Activated CD8-positive, alpha-beta memory T cell treated with anti-CD3 and anti-CD28 coated beads, Interleukin-2, amount 50 U/mL, for 24 hours (primary cell): ENCODE results near the gene ZNF575.

Experiments
- DNase-seq: peaks from one replicate; pipeline ENCODE4 v3.0.0-alpha.2; 2020; ENCODE audit errors: extremely low read depth

Gene ZNF575, protein sequence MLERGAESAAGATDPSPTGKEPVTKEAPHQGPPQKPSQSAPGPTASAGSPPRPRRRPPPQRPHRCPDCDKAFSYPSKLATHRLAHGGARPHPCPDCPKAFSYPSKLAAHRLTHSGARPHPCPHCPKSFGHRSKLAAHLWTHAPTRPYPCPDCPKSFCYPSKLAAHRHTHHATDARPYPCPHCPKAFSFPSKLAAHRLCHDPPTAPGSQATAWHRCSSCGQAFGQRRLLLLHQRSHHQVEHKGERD

DNA sequence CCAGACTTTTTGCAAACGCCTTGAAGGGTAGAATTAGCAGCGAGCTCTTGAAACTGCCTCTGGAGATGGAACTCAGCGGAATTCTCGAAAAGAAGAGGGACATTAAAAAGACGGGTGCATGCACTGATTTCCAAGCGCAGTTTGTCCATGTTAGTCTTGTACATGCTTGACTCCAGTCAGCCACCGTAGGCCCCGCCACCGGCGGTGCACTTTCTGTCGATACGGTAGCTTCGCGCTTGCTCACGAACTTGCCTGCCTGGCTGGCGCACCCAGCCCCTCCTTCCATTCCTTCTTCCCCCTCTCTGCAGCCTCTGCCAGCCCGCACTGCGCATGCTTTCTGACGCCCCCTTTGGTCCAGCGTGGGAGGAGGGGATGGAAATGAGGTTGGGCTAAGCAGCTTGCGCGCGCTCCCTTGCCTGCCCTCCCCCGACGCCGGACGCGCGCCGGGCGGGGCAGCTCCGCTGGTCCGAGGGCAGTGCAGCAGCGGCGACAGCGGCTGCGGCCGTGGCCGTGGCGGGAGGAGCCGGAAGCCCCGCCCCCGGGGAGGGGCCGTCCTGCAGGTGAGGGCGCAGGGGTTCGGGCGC, at the start of gene ZNF575:
Gene ZNF575 (plus strand): TSS at position 227 of the 584 bp plus-strand sequence. CDS start 1,235 bp downstream, outside the sequence.
- peak; percentile 75 for DNase-seq

DNA sequence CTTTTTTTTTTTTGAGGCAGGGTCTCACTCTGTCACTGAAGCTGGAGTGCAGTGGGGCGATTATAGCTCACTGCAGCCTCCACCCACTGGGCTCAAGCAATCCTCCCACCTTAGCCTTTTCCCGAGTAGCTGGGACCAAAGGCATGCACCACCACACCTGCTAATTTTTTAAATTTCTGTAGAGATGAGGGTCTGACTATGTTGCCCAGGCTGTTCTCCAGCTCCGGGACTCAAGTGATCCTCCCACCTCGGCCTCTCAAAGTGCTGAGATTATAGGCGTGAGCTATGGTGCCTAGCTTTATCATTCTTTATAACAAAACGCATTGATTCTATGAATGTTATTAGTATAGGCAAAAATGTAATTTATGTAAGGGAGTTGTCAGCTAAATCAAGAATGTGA, 49.7 kb upstream of the ZNF575 start:
- DNase-seq: no peak

DNA sequence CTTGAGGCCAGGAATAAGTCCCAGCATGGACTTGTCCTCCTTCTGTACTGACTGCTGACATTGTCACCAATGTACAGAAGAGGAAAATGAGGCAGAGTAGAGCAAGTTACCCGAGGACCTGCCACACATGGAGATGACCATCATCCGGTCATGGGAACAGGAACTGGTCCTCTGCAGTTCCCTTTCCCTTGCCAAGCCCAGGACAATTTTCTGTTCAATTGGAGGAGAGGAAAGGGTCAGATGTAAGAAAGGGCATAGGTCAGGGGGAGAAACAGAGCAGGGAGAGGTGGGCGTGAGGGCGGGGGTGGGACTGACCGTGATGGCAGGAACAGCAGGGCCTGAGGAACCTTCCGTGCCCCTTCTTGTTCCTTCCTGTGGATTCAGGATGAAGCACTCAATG, 47.0 kb upstream of the ZNF575 start:
- DNase-seq: no peak

DNA sequence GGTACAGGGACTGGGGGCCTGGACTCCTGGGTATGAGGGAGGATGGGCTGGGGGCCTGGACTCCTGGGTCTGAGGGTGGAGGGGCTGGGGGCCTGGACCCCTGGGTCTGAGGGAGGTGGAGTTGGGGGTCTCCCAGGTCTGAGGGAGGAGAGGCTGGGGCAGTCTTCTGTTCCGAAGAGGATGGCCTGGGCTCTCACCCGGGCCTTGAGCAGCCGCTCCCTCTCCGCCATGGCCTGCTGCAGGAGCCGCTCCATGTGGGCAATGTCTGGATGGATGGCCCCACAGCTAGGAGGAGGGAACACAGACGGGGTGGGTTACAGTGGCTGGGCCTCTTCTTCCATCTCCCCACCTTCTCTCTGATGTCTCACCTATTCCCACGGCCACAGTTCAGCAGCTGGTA, 46.6 kb upstream of the ZNF575 start:
- DNase-seq: no peak

DNA sequence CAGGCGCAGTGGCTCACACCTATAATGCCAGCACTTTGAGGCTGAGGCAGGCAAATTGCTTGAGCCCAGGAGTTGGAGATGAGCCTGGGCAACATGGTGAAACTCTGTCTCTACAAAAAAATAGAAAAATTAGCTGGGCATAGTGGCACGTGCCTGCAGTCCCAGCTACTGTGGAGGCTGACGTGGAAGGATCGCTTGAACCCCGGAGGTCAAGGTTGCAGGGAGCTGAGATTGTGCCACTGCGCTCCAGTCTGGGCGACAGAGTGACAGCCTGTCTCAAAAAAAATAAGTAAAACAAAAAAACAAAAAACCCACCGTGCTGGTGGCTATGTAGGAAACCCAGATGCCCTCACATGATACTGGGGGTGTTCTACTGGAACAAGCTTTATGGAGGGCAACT, 44.8 kb upstream of the ZNF575 start:
- DNase-seq: no peak

DNA sequence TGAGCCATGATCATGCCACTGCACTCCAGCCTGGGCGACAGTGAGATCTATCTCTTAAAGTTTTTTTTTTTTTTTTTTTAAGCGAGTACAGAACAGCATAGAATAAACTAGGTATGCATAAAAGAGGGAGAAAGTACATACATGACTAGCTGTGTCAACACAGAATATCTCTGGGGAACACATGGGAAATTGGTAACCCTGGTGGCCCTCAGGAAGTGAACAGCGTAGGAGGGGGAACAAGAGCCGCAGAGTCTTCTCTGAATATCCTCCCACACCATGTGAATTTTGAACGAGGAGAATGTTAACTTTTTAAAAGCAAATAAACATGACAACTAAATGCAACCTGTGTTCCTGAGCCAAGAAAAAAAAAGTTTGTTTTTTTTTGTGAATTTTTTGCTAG, 43.7 kb upstream of the ZNF575 start:
- DNase-seq: no peak

DNA sequence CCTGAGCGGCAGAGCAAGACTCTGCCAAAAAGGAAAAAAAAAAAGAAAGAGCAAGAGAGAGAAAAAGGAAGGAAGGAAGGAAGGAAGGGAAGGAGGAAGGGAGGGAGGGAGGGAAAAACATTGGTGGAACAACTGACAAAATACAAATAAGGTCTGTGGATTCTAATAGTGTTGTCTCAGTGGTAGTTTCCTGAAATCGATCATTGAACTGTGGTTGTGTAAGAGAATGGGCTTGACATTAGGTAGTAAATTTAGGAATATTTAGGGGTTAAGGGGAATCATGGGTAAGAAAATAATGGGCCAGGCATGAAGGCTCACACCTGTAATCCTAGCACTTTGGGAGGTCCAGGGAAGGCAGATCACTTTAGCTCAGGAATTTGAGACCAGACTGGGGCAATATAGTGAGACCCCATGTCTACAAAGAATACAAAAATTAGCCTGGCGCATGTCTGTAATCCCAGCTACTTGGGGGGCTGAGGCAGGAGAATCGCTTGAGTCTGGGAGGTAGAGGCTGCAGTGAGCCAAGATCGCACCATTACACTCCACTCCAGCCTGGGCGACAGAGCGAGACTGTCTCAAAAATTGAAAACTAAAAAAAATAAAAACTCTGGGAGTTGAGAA, 42.9 kb upstream of the ZNF575 start:
- no peak for DNase-seq

DNA sequence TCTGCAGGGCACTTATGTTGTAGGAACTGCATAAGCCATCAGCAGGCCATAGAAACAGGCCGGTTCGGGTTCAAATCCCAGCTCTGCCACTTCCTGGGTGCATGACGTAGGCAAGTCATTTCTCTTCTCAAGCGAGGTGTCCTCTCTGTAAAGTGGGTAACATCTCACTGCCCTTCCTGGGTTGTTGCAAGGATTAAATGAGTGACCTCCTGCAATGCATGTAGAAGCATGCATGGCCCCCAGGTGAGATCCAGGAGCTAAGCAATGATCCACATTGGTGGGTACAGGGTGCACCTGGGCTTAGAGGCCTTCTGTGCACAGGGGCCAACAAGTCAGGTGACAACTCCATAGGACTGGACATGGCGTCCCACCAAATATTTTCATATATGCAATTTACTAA, 42.2 kb upstream of the ZNF575 start:
- no peak for DNase-seq

DNA sequence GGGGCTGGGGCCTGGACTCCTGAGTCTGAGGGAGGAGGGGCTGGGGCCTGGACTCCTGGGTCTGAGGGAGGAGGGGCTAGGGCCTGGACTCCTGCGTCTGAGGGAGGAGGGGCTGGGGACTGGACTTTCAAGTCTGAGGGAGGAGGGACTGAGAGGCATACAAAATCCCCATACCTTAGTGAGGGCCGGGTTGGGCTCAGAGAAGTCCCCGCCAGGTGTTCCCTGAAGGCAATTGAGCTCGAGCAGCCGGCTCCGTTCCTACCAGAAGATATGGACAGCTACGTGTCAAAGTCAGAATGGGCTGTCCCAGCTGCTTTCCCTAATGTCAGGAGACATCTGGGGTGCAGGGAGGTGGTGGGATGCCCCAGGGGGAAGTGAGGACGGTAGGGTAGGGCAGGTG, 37.9 kb upstream of the ZNF575 start:
- no peak for DNase-seq

DNA sequence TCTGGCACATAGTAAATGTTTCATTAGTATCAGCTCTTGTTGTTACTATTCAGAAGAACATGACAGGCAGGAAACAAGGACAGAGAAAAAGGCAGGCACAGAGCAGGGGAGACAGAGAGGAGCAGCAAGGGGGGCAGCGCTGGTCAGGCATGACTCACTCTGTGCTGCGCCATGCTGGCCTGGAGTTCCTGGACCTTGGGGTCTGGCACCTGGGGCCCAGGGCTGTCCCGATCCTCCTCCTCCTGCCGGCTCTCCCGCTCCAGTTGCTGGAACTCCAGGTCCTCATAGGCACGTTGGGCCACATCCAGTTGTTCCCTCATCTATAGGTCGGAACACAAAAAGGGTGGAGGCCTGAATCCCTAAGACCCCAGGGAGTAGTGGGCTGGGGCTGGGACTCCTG, 36.0 kb upstream of the ZNF575 start:
- DNase-seq: no peak

DNA sequence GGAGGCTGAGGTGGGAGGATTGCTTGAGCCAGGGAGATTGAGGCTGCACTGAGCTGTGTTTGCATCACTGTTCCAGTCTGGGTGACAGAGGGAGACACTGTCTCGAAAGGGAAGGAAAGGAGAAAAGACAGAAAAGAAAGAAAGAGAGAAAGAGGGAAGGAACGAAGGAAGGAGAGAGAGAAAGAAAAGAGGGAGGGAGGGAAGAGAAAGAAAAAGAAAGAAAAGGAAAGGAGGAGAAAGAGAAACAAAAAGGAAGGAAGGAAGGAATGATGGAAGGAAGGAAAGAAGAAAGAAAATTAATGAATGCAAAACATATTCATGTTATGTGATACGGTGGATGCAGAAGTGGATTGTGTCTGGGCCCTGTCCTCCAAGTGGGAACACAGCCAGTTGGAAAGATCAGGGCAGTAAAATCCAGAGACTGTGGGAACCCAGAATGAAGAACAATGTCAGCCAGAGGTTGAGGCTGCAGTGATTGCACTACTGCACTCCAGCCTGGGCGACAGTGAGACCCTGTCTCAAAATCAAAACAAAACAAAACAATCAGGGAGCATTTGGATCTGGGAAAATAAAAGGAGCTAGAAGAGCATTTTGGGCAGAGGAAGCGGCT, 34.6 kb upstream of the ZNF575 start:
- no peak for DNase-seq

DNA sequence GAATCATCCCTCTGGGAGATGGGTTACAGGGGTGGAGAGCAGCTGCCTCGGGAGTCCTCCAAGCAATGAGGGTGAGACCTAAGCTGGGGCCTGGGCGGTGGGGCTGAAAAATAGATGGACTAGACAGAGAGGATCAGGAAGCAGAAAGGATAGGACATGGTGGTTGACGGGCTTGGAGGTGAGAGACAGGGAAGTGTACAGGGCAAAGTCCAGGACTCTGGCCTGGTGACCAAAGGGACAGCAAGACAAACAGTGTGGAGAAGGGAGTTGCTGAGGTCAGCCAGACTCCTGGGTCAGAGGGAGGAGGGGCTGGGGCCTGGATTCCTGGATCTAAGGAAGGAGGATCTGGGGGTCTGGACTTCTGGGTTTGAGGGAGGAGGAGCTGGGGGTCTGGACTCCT, 33.9 kb upstream of the ZNF575 start:
- DNase-seq: no peak

DNA sequence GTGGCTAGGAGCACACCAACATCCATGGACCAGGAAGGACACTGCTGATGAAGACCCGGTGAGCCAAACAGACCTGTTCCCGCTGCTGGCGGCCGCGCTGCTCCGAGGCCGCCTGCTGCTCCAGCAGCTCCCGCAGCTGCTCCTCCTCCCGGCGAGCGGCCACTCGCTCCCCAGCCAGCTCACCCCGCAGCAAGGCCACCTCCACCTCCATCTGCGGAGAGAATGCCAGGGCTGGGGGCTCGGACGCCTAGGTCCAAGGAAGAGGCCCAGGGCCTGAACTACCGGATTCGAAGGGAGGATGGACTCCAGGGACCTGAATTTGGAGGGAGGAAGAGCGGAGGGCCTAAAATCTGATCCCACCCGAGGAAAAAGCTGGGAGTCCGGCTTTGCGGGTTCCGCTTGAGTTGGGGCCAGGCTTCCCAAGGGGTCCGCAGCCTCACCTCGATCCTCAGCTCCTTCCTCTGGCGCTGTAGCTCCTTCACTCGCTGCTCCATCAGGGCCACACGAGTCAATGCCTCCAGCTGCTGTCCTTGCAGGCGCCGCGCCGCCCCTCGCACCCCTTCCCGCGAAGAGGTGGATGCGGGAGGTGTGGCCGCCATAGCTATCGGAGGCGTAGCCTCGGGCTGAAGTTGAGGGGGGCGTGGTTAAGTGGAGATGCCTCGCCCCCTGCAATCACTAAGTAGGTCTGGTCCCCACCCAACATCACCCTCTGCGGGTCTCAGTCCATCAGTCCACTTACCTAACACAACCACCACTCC, 31.1 kb upstream of the ZNF575 start:
- DNase-seq: no peak

DNA sequence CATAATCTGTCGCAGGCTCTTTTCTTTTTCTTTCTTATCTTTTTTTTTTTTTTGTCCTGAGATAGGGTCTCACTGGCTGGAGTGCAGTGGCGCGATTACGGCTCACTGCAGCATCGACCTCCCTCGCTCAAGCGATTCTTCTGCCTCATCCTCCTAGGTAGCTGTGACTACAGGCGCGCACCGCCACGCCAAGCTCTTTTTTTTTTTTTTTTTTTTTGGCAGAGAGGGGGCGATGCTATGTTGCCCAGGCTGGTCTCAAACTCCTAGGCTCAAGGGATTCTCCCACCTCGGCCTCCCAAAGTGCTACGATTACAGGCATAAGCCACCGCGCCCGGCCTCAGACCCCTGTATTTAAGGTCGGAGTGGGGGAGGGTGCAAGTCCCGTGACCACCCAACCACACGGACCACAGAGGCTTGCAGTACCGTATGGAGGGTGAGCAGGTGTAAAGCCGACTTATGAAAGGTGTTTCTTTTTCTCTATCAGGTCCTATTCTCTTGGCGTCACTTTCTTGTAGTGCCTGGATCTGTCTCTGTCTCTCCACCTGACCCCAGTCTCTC, 30.5 kb upstream of the ZNF575 start:
- no peak for DNase-seq

DNA sequence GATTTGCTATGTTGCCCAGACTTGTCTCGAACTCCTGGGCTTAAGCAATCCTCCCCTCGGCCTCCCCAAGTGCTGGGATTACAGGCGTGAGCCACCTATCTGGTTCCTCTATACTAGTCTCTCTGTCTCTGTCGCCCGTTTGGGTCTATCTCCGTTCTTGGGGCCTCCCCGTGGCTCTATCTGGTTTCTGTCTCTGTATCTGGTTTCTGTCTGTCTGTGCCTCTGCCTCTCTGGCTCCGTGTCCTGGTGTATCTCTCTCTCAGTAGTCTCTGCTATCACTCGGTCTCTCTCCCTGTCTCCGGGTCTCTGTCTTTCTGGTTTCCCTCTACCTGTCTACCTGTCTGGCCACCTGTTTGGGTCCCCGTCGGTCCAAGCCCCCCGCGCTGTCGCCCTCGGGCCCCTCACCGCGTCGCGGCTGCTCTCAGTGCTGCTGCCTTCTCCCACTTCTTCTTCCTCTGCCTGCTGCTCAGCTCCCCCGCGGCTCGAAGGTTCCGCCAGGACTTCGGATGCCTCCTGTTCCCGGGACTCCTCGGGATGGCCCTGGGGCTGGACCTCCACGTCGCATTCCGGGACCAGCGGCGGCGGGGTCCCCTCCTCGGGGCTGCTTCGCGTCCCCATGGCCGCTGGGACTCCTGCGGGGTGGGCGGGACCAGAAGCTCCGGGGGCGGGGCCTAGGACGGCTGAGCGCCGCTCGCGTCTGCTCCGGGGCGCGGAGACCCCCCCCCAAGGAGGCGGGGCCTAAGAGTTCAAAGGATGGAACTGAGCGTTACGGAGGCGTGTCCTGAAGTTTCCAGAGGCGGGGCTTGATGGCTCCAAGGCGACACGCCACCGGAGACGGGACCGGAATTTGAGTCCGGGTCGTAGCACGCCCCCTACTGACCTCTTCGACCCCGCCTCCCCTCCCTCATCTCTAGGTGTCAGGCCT, 29.2 kb upstream of the ZNF575 start:
- peak; percentile 96 for DNase-seq

DNA sequence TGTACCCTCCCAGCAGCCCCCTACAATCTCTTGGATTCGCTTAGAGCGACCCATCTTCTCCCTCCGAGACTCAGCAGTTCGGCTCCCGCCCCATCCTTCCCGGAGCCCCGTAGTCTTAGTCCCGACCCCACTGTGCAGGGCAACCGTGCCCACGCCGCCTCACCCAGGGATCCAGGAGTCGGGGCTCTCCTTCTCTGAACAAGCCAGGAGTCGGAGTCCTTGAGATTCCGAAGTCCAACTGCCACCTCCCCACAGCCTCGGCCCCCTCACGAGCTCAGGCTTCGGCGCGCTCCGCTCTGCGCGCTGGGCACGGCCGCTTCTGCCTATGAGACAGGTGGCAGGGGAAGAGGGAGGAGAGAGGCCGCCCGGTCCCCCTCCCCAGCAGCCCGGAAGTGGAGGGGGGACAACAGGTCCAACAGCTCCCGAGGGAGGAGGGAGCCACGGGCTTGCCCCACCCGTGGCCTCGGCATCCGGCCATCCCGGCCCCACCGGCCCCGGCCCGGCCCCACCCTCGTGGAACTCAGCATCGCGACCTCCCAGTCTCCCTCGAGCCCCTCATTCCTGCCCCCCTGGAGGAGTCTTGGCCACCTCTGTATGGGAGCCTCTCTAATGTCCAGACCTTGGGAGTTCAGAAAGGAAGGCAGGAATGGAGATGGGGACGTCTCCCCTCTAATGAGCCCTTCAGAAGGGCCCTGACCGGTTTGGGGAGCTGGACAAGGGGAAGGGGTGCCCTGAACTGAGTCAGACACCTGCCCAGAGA, 28.4 kb upstream of the ZNF575 start, which contains the start of gene PHLDB3:
Gene PHLDB3 (minus strand): TSS at position 321 of the 760 bp plus-strand sequence. CDS start 628 bp downstream, outside the sequence.
- DNase-seq: no peak

DNA sequence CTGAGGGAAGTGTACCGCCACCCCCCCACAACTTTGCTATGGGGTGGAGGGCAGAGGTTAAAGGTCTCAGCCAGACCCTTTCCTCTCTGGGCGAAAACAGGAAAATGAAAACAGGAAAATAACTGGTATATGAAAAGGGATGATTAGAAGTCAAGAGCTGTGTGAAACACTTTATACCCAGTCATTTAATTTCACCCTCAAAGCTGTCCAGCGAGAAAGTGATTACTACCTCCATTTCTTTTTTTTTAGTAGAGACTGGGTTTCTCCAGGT, 27.9 kb upstream of the ZNF575 start:
- DNase-seq: no peak

DNA sequence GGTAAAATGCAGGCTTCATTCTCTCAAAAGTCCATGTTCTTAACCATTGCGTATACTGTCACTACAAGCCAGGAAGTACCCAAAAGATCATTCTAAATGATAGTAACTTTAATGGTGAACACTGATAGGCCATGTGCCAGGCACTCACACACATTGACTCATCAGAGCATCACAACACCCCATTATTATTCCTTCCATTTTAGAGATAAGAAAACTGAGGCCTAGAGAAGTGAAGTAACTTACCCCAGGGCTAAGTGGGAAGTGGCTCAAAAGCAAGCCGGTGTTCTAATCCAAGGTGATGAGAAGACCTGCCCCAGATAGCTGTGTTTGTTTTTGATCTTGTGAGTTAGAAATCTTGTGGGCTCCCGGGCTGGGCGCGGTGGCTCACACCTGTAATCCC, 27.0 kb upstream of the ZNF575 start:
- DNase-seq: no peak

DNA sequence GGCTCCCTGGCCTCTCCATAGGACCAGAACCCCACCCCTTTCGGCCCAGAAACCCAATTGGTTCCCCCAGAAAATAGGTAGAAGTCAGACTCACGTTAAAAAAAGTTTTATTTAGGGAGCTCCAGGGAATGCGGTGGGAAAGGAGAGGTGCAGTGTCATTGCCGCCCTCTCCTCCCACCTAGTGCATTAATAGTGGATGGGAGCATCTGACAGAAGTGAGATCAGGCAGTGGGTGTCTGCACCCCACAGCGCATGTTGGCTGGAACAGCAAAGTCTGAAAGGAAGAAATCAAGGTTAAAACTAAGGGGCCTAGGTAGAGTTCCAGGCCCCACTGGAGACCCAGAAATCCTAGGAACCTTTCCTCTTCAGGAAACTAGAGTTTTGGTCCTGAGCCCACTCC, 26.4 kb upstream of the ZNF575 start:
- no peak for DNase-seq

DNA sequence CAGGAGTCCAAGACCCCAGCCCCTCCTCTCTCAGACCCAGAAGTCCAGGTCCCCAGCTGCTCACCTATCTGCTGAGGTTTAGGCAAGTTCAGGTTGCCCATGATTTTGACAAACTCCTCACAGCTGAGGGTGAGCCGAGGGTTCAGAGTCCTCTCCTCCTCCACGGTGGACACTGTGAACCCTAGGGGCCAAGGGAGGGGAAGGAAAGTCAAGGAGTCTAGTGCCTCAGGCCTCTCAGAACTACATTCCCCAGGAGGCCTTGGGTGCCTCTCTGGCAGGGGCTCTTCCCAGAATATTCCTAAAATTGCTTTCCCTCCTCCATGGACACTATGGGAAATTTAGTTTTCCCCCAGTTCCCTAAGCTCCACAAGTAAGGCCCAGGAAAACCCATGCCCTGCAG, 25.1 kb upstream of the ZNF575 start:
- DNase-seq: no peak
